ENCODE data around the gene BST2.

The BST2 gene

GRCh38 chr19:17445526-17446165 lies 40.2 kb upstream of the BST2 start:
- no peak overlapping the region for H3K27ac ChIP-seq
- no peak for TF ChIP-seq CTCF (conservative IDR thresholded peaks at IDR 0.05)

- peak; percentile 54 for TF ChIP-seq CTCF (conservative IDR thresholded peaks at IDR 0.05)
- no peak overlapping the region for H3K27ac ChIP-seq
Measured at GRCh38 chr19:17441241-17442021, 36.0 kb upstream of the BST2 start.

- no peak overlapping the region for H3K27ac ChIP-seq
- no peak for TF ChIP-seq CTCF (conservative IDR thresholded peaks at IDR 0.05)
Measured at GRCh38 chr19:17436874-17437267, 31.4 kb upstream of the BST2 start.

GRCh38 chr19:17436094-17436873 lies 30.9 kb upstream of the BST2 start:
- H3K27ac ChIP-seq = no peak overlapping the region
- TF ChIP-seq CTCF (conservative IDR thresholded peaks at IDR 0.05) = no peak

GRCh38 chr19:17435218-17435617 lies 29.8 kb upstream of the BST2 start:
- no peak overlapping the region for H3K27ac ChIP-seq
- TF ChIP-seq CTCF (conservative IDR thresholded peaks at IDR 0.05) = no peak

DNA sequence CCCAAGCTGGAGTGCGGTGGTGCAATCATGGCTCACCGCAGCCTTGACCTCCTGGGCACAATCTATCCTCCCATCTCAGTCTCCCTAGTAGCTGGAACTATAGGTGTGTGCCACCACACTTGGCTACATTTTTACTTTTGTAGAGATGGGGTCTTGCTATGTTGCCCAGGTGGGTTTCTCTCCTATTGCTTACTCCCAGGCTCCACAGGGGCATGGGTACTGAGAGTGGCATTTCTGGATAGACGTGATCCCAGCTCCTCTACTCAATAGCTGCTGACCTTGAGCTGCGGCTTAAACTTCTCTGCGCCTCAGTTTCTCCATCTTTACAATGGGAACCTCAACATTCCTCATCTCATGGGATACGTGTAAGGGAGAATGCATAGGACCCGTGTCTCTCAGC lies 26.0 kb upstream of the BST2 start:
- TF ChIP-seq CTCF (conservative IDR thresholded peaks at IDR 0.05) = no peak
- H3K27ac ChIP-seq = no peak overlapping the region

DNA sequence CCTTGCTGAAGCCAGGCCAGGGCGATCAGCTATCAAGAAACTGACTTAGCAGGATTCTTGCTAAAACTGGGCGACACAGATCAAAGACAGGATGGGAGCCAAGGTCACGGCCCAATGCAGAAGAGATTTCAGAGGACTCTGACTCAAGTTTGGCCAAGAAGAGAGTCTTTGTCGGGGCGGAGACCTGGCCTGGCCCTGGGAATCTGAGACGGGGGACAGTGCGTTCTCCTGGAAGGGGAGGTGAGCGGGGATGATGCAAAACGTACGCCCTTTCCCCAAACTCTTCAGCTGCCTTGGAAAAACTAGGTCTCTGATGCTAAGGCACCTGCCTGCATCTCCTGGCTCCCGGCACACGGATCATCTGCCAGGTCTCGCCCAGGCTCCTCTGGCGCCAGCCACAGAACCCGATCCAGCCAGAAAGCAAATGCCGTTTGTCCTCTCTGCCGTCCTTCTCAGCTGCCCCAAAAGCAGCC lies 24.2 kb upstream of the BST2 start:
- H3K27ac ChIP-seq = no peak overlapping the region
- no peak for TF ChIP-seq CTCF (conservative IDR thresholded peaks at IDR 0.05)
